IMR-90 (cell line): ENCODE measurements around the gene VAV3.

Experiments used
- CEBPB ChIP-seq: IDR thresholded peaks from 2 replicates; pipeline ENCODE4 v1.6.1; 2012; ENCODE audit warnings: low read depth, low read length, improper control_type of control experiment
- CTCF ChIP-seq: conservative IDR thresholded peaks from 2 replicates; pipeline ENCODE4 v1.5.1; 2012; ENCODE audit warnings: mild to moderate bottlenecking, low read depth, low read length, improper control_type of control experiment
- FOS ChIP-seq: fragments of 150-350 bp; IDR thresholded peaks from 2 replicates; pipeline ENCODE4 v1.6.1; 2016; ENCODE audit warnings: low read depth, low read length
- MAZ ChIP-seq: IDR thresholded peaks from 2 replicates; pipeline ENCODE4 v1.6.1; 2012; ENCODE audit warnings: low read depth, mild to moderate bottlenecking, low read length, improper control_type of control experiment, moderate library complexity, borderline replicate concordance
- MXI1 ChIP-seq: IDR thresholded peaks from 2 replicates; pipeline ENCODE4 v1.6.1; 2012; ENCODE audit warnings: low read depth, mild to moderate bottlenecking, low read length, moderate library complexity, borderline replicate concordance
- POLR2A ChIP-seq: IDR thresholded peaks from 2 replicates; pipeline ENCODE4 v1.6.1; 2012; ENCODE audit warnings: mild to moderate bottlenecking, low read depth, low read length
- RAD21 ChIP-seq: IDR thresholded peaks from 2 replicates; pipeline ENCODE4 v1.6.1; 2012; ENCODE audit warnings: low read length, improper control_type of control experiment
- RCOR1 ChIP-seq: IDR thresholded peaks from 2 replicates; pipeline ENCODE4 v1.6.1; 2012; ENCODE audit warnings: mild to moderate bottlenecking, low read length, improper control_type of control experiment; ENCODE audit not compliant: insufficient replicate concordance
- SMC3 ChIP-seq: fragments of 150-350 bp; IDR thresholded peaks from 2 replicates; pipeline ENCODE4 v1.6.1; 2016; ENCODE audit warnings: low read depth, mild to moderate bottlenecking, antibody characterized with exemption, low read length, moderate library complexity
- USF2 ChIP-seq: fragments of 150-350 bp; IDR thresholded peaks from 2 replicates; pipeline ENCODE4 v1.6.1; 2017; ENCODE audit warnings: mild to moderate bottlenecking, antibody characterized with exemption, low read length, low read depth

GRCh38 chr1:107683191-107683657 lies 281.8 kb downstream of the VAV3 start:
- TF ChIP-seq RCOR1: no peak
- no peak for TF ChIP-seq MXI1
- no peak for TF ChIP-seq CTCF
- no peak for TF ChIP-seq FOS
- TF ChIP-seq POLR2A: no peak
- no peak for TF ChIP-seq MAZ
- TF ChIP-seq CEBPB: no peak
- TF ChIP-seq RAD21: no peak
- TF ChIP-seq SMC3: no peak
- no peak for TF ChIP-seq USF2
